GM23338 (cell line): ENCODE data around the gene DDX54. TPM values are rescaled to one million over a fixed set of nuclear protein-coding genes. Genes with fewer than 3 reads are reported as not detected.

ENCODE experiments used
- CREB1 ChIP-seq: fragments of 250-450 bp; sonication (Bioruptor Pico); IDR thresholded peaks from 2 replicates; pipeline ENCODE4 v1.5.0; 2020; ENCODE audit warnings: low read depth, mild to moderate bottlenecking, moderate library complexity
- EZH2 ChIP-seq: fragments of 200-600 bp; sonication (generic); IDR thresholded peaks from one replicate; pipeline ENCODE4 v1.8.0; 2017; ENCODE audit warnings: antibody characterized with exemption, mild to moderate bottlenecking, low read depth; ENCODE audit not compliant: unreplicated experiment
- EZH2phosphoT487 ChIP-seq: fragments of 200-600 bp; sonication (generic); IDR thresholded peaks from one replicate; pipeline ENCODE4 v1.8.1; 2018; ENCODE audit warnings: antibody characterized with exemption; ENCODE audit not compliant: unreplicated experiment
- JUNB ChIP-seq: IDR thresholded peaks from one replicate; pipeline ENCODE4 v1.6.1; 2016; ENCODE audit warnings: antibody characterized with exemption; ENCODE audit not compliant: unreplicated experiment
- NANOG ChIP-seq: IDR thresholded peaks from 2 replicates; pipeline ENCODE4 v1.6.1; 2016; ENCODE audit warnings: antibody characterized with exemption, borderline replicate concordance
- POLR2AphosphoS5 ChIP-seq: IDR thresholded peaks from 2 replicates; pipeline ENCODE4 v1.6.1; 2016; ENCODE audit warnings: antibody characterized with exemption, low read depth
- STAT1 ChIP-seq: IDR thresholded peaks from one replicate; pipeline ENCODE4 v1.6.1; 2016; ENCODE audit warnings: antibody characterized with exemption; ENCODE audit not compliant: unreplicated experiment
- ZNF114 ChIP-seq: fragments of 250-450 bp; sonication (Bioruptor Pico); IDR thresholded peaks from 2 replicates; pipeline ENCODE4 v1.5.0; 2020; ENCODE audit warnings: mild to moderate bottlenecking, moderate library complexity
- ZNF331 ChIP-seq: fragments of 250-450 bp; sonication (Bioruptor Pico); IDR thresholded peaks from 2 replicates; pipeline ENCODE4 v1.5.0; 2020; ENCODE audit warnings: low read depth, mild to moderate bottlenecking, moderate library complexity
- polyA plus RNA-seq: library from polyadenylated mRNA; unstranded; fragments of >200 nt; fragmentation: Nextera tagmentation; extraction: Ambion mirVana; gene quantifications from 2 replicates; pipeline ENCODE4 v1.2.1, GENCODE V29; 2016
- total RNA-seq: library from RNA; depleted of rRNA; stranded (reverse); fragments of >200 nt; shearing (Covaris generic); gene quantifications from 2 replicates; pipeline ENCODE4 v1.2.3, GENCODE V29; 2014
- TF ChIP-seq, protein P1 (sequence below): fragments of 250-450 bp; sonication (Bioruptor Pico); IDR thresholded peaks from 2 replicates; pipeline ENCODE4 v1.5.0; 2020; ENCODE audit warnings: mild to moderate bottlenecking, moderate library complexity
- TF ChIP-seq, protein P2 (sequence below): IDR thresholded peaks from 2 replicates; pipeline ENCODE4 v1.6.1; 2016; ENCODE audit warnings: antibody characterized with exemption
- TF ChIP-seq, protein P3 (sequence below), 2 experiments: fragments of 200-600 bp in 1 of 2; sonication (generic) in 1 of 2; conservative IDR thresholded peaks; 2 replicates each; pipeline versions ENCODE4 v1.5.1 to v1.6.1; 2016 to 2017; ENCODE audit warnings: antibody characterized with exemption in 2 of 2, low read depth in 2 of 2, mild to moderate bottlenecking in 2 of 2, moderate library complexity in 1 of 2

The DDX54 gene
- total and polyA plus RNA-seq, 2 experiments from 2014 or later, result 84.1 to 89.4 TPM

DNA sequence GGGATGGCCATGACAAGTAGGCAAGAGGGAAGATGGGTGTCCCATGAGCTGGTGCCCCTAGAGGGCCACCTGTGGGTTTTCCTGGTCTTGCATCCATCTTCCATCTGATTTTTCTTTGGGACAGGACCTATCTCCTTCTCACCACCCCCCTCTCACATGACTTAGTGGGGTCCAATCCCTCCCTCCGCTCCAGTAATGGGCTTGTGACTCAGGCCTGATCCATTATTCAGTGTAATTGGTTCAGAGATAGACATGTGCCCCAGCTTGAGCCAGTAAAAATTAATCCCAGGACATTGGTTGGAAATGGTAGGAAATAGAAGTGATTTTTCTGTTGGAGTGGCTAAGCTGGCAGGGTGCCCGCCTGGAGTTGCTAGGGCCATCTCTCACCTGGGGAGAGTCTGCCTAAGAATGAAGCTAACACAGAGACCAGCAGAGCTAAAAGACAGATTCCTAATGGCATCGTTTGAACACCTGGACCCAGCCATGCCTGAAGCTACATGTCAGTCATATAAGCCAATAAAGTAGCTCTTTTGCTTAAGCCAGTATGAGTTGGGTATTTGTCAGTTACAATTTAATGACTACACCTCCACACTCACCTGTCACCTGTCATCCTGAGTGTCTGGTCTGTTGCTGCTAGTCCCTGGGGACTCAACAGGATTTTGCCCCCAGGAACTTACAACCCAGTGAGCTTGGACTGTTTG is 64.5 kb downstream of the DDX54 start (continued):
- TF ChIP-seq, protein P1, sequence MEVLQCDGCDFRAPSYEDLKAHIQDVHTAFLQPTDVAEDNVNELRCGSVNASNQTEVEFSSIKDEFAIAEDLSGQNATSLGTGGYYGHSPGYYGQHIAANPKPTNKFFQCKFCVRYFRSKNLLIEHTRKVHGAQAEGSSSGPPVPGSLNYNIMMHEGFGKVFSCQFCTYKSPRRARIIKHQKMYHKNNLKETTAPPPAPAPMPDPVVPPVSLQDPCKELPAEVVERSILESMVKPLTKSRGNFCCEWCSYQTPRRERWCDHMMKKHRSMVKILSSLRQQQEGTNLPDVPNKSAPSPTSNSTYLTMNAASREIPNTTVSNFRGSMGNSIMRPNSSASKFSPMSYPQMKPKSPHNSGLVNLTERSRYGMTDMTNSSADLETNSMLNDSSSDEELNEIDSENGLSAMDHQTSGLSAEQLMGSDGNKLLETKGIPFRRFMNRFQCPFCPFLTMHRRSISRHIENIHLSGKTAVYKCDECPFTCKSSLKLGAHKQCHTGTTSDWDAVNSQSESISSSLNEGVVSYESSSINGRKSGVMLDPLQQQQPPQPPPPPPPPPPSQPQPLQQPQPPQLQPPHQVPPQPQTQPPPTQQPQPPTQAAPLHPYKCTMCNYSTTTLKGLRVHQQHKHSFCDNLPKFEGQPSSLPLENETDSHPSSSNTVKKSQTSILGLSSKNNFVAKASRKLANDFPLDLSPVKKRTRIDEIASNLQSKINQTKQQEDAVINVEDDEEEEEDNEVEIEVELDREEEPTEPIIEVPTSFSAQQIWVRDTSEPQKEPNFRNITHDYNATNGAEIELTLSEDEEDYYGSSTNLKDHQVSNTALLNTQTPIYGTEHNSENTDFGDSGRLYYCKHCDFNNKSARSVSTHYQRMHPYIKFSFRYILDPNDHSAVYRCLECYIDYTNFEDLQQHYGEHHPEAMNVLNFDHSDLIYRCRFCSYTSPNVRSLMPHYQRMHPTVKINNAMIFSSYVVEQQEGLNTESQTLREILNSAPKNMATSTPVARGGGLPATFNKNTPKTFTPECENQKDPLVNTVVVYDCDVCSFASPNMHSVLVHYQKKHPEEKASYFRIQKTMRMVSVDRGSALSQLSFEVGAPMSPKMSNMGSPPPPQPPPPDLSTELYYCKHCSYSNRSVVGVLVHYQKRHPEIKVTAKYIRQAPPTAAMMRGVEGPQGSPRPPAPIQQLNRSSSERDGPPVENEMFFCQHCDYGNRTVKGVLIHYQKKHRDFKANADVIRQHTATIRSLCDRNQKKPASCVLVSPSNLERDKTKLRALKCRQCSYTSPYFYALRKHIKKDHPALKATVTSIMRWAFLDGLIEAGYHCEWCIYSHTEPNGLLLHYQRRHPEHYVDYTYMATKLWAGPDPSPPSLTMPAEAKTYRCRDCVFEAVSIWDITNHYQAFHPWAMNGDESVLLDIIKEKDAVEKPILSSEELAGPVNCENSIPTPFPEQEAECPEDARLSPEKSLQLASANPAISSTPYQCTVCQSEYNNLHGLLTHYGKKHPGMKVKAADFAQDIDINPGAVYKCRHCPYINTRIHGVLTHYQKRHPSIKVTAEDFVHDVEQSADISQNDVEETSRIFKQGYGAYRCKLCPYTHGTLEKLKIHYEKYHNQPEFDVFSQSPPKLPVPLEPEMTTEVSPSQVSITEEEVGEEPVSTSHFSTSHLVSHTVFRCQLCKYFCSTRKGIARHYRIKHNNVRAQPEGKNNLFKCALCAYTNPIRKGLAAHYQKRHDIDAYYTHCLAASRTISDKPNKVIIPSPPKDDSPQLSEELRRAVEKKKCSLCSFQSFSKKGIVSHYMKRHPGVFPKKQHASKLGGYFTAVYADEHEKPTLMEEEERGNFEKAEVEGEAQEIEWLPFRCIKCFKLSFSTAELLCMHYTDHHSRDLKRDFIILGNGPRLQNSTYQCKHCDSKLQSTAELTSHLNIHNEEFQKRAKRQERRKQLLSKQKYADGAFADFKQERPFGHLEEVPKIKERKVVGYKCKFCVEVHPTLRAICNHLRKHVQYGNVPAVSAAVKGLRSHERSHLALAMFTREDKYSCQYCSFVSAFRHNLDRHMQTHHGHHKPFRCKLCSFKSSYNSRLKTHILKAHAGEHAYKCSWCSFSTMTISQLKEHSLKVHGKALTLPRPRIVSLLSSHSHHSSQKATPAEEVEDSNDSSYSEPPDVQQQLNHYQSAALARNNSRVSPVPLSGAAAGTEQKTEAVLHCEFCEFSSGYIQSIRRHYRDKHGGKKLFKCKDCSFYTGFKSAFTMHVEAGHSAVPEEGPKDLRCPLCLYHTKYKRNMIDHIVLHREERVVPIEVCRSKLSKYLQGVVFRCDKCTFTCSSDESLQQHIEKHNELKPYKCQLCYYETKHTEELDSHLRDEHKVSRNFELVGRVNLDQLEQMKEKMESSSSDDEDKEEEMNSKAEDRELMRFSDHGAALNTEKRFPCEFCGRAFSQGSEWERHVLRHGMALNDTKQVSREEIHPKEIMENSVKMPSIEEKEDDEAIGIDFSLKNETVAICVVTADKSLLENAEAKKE (CRISPR knock-in tag), result no peak
- TF ChIP-seq EZH2 (no peak), POLR2AphosphoS5 (no peak), ZNF331 (CRISPR knock-in tag) (no peak), EZH2phosphoT487 (no peak), STAT1 (no peak), CREB1 (no peak), NANOG (no peak), ZNF114 (CRISPR knock-in tag) (no peak), JUNB (no peak)
- TF ChIP-seq, protein P2, sequence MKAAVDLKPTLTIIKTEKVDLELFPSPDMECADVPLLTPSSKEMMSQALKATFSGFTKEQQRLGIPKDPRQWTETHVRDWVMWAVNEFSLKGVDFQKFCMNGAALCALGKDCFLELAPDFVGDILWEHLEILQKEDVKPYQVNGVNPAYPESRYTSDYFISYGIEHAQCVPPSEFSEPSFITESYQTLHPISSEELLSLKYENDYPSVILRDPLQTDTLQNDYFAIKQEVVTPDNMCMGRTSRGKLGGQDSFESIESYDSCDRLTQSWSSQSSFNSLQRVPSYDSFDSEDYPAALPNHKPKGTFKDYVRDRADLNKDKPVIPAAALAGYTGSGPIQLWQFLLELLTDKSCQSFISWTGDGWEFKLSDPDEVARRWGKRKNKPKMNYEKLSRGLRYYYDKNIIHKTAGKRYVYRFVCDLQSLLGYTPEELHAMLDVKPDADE, result no peak
- TF ChIP-seq, protein P3, sequence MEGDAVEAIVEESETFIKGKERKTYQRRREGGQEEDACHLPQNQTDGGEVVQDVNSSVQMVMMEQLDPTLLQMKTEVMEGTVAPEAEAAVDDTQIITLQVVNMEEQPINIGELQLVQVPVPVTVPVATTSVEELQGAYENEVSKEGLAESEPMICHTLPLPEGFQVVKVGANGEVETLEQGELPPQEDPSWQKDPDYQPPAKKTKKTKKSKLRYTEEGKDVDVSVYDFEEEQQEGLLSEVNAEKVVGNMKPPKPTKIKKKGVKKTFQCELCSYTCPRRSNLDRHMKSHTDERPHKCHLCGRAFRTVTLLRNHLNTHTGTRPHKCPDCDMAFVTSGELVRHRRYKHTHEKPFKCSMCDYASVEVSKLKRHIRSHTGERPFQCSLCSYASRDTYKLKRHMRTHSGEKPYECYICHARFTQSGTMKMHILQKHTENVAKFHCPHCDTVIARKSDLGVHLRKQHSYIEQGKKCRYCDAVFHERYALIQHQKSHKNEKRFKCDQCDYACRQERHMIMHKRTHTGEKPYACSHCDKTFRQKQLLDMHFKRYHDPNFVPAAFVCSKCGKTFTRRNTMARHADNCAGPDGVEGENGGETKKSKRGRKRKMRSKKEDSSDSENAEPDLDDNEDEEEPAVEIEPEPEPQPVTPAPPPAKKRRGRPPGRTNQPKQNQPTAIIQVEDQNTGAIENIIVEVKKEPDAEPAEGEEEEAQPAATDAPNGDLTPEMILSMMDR (conservative IDR thresholded peaks at IDR 0.05; ENCODE audit: low read depth in 2 of 2), result no peak
